ELF-1 (cell line): ENCODE data around the gene TBC1D14.
"Not testable (repeated sequence)": the region's sequence is repeated elsewhere in the genome, so short reads cannot be mapped to it uniquely, and the experiment has no call there.

ENCODE experiments used
- DNase-seq: peaks from one replicate; pipeline ENCODE4 v3.0.0-alpha.2; 2016; ENCODE audit warnings: low read depth, low spot score

TBC1D14 gene

DNA sequence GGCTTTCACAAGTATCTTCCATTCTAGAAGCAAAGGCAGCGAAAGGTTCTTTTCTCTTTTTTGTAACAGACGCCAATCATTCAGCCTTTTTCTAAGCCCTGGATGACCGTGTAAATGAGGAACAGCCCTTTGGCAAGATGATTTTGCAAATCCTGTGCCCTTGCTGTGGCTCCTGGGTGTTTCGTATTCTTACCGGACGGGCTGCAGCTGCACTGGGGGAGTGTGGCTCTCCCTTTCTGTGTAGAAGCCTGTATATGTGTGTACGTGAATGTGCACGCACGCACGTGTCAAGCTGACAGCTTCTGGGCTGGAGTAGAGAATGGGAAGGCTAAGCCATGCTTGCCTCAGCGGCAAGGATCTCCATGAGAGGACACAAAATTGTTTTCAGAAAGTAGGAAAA lies 150.0 kb downstream of the TBC1D14 start:
- no peak for DNase-seq

GRCh38 chr4:7060346-7061150 lies 150.9 kb downstream of the TBC1D14 start:
- DNase-seq: no peak

GRCh38 chr4:7061815-7062214 lies 152.2 kb downstream of the TBC1D14 start:
- DNase-seq: no peak

DNA sequence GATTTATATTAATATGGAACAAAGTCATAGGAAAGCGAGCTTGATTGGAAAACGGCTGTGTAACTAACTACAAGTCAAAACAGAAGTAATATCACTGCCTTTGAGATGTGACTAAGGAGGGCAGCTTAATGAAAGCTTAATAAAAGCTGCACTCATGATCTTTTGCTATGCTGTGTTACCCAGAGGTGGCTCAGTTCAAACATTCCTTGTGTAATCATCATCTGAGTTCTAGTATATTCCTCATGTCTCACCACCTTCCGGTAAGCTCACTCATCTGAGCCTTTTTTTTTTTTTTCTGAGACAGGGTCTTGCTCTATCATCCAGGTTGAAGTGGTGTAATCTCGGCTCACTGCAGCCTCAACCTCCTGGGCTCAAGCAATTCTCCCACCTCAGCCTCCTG lies 153.2 kb downstream of the TBC1D14 start:
- DNase-seq: no peak

DNA sequence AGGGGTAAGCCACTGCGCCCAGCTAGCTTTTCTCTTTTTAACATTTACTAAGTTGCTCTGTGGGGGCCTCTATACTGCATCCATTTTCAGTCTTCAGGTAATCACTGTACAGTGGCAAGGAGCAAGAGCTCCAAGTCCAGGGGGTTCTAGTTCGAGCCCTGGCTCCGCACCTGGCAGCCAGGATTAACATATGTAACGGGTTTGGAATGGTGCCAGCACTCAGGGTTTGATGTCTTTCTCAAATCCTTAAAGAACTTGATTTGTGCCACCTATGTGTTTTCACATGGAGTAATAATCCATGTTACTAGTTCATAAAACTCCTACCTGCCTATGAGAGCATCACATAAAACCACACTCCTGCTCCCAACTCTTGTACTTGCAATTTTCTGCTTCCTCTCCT lies 153.7 kb downstream of the TBC1D14 start:
- DNase-seq: no peak

- no peak for DNase-seq
Observed at GRCh38 chr4:7066006-7066405, 156.4 kb downstream of the TBC1D14 start.

- DNase-seq: no peak
Observed at GRCh38 chr4:7066493-7066892, 156.9 kb downstream of the TBC1D14 start.

DNA sequence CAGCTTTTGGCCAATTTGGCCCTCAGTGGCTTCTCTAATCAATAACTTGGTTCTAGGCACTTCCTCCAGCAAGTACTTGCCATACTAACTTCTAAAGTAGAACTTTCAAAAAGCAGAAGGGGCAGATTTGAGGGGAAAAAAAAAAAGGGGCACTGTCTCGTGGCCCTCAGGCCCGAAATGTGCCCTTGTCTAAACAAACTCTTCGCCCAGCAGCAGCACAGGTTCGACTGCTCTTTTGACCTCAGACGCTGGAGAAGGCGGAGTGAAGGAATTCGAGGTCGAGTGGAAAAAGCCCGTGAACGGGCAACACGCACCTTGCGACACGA lies 157.5 kb downstream of the TBC1D14 start:
- DNase-seq: no peak

GRCh38 chr4:7067452-7068278 lies 158.0 kb downstream of the TBC1D14 start, which contains the start of gene GRPEL1:
Gene GRPEL1, minus strand, starts transcription at chr4:7068064. Its CDS starts 32 bp downstream, at chr4:7068032.
- DNase-seq: peak; percentile 100

DNA sequence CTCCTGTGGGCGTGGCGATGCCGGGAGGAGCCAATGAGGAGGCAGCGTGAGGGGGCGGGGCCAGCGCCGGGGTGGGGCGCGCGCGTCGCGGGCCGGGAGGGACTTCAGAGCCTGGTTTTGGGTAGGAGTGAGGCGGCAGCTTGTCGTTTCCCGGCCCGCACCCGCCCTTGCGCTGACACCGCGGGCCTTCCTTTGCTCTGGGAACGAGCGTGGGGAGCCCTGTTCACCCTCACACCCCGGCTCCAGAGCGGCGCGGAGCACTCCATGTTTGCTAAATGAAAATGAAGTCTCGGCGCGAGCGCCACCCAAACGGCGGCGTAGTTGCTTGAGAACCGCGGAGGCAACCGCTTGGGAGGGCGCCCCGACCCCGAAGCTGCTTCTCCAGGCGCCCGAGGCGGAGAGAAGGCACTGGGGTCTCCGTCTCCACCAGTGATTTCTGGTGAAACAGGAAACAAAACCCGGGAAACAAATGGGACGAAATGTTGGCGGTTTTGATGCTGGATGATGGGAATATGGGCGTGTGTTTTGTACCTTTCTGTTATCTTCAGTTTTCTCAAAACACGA lies 158.7 kb downstream of the TBC1D14 start:
- DNase-seq: no peak

DNA sequence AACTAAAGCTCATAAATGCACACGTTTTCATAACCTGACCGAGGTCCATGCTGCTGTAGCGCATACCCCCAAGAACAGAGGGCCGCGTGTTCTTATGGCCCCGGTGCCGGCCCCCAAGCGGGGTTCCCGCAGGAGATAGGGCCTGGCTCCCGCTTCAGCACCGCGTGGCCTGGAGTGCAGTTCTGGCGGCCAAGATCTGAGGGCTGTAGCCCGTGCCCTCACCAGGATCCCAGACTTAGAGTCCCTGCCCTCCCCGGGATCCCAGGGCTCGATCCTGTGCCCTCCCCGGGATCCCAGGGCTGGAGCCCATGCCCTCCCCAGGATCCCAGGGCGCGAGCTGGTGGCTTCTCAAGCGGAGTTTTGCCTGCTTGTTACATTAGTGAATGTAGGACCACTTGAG lies 159.3 kb downstream of the TBC1D14 start:
- peak; percentile 75 for DNase-seq

GRCh38 chr4:7070729-7071511 lies 161.3 kb downstream of the TBC1D14 start:
- peak; percentile 94 for DNase-seq

- DNase-seq: no peak
Observed at GRCh38 chr4:7073059-7073458, 163.4 kb downstream of the TBC1D14 start.

- DNase-seq: peak; percentile 76
Observed at GRCh38 chr4:7073526-7074390, 164.1 kb downstream of the TBC1D14 start.

- no peak for DNase-seq
Observed at GRCh38 chr4:7074426-7074825, 164.8 kb downstream of the TBC1D14 start.

DNA sequence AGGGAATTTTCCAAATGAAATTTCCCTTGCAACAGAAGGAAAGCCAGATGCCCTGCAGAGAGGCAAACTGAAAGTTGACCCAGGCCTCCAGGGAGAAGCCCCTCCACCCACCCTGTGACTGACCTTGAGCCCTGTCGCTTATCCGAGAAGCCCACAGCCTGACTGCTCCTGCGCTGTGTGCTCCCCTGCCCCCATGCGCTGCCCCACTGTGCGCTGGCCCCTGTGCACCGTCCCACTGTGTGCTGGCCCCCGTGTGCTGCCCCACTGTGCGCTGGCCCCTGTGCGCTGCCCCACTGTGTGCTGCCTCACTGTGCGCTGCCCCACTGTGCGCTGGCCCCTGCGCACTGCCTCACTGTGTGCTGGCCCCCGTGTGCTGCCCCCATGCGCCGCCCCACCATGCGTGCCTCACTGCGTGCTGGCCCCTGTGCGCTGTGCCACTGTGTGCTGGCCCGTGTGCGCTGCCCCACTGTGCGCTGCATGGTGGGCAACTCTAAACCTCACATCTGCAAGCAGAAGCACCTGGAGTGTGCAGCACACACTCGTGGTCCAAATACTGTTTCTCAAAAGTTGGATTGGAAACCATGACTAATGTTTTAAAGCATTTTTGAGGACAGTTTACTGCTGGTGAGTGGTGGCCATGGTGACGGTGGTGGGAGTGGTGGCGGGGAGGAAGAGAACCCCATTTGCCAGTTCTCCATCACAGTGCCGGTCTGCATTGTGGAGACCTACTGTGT lies 166.5 kb downstream of the TBC1D14 start:
- DNase-seq: no peak

DNA sequence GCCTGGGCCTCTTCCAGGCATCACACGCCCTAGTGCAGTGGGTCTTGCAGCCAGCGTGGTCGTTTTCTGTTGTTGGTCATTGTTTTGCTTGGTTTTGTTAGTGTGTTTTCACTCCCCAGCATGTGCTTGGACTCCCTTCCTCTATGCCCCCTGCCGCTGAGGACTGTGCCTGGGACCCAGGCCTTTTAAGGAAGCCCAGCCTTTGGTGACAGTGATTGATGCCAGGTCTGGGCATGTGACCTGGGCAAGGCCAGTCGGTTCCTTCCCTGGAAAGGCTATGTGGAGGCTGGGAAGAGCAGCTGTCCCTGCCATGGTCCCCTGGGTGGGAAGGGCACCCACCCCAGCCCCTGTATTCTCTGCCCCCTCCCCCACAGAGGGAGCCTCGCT lies 167.1 kb downstream of the TBC1D14 start:
- DNase-seq: no peak

- no peak for DNase-seq
Observed at GRCh38 chr4:7077371-7077770, 167.7 kb downstream of the TBC1D14 start.

- no peak for DNase-seq
Observed at GRCh38 chr4:7078025-7078424, 168.4 kb downstream of the TBC1D14 start.

GRCh38 chr4:7079483-7079882 lies 169.9 kb downstream of the TBC1D14 start:
- not testable (repeated sequence) for DNase-seq
